ENCODE measurements around the gene FILIP1L.

DNA sequence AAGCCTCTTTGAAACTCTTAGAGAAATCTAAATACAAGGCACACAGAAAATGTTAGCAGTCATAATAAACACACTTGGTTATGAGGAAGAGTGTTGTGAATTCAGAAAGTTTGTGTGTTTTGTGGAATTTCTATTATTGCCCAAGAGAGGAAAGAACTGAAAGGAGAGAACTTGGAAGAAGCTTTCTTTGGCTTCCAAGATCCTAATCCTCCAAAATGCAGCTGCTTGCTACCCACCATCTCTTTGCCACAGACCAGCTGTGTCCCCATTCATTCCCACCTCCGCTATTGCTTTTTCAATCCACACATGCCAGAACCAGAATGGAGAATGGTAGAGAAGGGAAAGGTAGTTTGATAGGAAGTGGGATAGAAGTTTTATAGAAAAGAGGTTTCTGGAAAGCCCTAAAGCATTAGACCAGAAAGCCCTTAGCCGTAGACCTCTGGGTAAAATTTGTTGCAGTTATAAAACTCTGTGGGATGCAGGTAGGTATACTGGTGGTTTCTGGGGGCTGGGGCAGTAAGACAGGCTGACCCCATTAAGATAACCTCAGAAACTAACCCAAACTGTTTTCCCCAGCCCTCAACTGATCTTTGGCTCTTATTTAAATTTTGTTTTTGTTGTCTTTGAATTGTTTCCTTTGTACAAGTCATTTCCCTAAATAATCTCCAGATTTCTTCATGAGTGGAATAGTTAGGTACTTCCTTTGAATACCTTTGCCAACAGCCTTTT, 108.5 kb downstream of the FILIP1L start:
- TF ChIP-seq EP300 (IDR thresholded peaks at IDR 0.05; ENCODE audit: borderline replicate concordance): no peak
- TF ChIP-seq TAF1 (IDR thresholded peaks at IDR 0.05; ENCODE audit: low read depth): no peak
- TF ChIP-seq, protein P1, sequence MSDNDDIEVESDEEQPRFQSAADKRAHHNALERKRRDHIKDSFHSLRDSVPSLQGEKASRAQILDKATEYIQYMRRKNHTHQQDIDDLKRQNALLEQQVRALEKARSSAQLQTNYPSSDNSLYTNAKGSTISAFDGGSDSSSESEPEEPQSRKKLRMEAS (IDR thresholded peaks at IDR 0.05): no peak
- TF ChIP-seq RAD21 (IDR thresholded peaks at IDR 0.05; ENCODE audit: low read depth): no peak
- TF ChIP-seq TEAD4 (IDR thresholded peaks at IDR 0.05): no peak
- no peak for TF ChIP-seq CREB1 (IDR thresholded peaks at IDR 0.05; ENCODE audit: low read depth)
- no peak for TF ChIP-seq TCF12 (IDR thresholded peaks at IDR 0.05; ENCODE audit: low read depth)
- TF ChIP-seq NFIC (IDR thresholded peaks at IDR 0.05): no peak
